GM21515 (cell line): ENCODE data around the gene RFXANK.

Source experiments
- ATAC-seq: cut with Tn5 transposase; IDR thresholded peaks from one replicate; pipeline ENCODE4 v1.9.1; 2021; ENCODE audit not compliant: unreplicated experiment

Gene RFXANK

DNA sequence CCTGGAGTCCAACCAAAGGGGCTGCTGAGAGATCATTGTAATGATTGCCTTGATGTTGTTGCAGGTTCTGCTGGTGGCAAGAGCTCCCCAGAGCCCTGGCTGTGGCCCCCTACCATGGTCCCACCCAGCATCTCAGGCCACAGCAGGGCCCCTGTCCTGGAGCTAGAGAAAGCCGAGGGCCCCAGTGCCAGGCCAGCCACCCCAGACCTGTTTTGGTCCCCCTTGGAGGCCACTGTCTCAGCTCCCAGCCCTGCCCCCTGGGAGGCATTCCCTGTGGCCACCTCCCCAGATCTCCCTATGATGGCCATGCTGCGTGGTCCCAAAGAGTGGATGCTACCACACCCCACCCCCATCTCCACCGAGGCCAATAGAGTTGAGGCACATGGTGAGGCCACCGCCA is 35.2 kb downstream of the RFXANK start:
- no peak for ATAC-seq

DNA sequence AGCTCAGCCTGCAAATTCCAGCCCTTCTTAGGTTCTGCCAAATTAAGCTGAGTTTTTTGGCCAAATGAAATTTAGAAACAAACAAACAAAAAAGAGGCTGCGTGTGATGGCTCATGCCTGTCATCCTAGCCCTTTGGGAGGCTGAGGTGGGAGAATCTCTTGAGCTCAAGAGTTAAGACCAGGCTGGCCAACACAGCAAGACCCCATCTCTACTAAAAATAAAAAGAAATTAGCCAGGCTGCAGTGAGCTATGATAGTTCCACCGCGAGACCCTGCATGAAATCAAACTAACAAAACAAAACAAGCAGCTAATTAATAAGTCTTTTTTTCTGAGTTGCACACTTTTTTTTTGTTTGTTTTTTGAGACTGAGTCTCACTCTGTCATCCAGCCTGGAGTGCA is 37.6 kb downstream of the RFXANK start:
- ATAC-seq = no peak

- ATAC-seq = no peak
These were observed 38.9 kb downstream of the RFXANK start for GRCh38 chr19:19230999-19231398.

- no peak for ATAC-seq
These were observed 40.2 kb downstream of the RFXANK start for GRCh38 chr19:19232261-19232721.

DNA sequence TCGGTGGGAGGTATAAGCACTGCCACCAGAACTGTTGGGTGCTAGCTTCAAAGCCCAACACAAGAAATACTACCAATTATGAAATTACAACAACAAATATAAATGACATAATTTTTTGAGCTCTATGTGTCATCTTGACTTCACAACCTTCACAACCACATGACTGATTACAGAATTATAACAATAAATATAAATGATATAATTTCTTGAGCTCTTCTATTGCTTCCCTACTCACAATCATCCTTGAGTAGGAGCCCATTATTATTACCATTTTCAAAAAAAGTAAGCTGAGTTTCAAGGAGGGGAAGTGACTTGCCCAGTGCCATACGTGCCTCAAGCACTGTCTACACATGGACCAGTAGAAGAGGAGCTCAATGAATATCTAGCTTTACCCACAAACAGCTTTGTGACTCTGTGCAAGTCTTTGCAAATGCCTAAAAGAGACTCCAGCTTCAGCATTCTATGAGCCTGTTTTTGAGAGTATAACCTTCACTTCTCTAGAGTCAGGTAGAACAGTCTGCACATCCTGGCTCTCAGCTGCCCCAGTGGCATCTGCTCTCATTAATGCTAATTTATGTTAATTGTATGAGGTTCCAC is 42.3 kb downstream of the RFXANK start:
- ATAC-seq = no peak

DNA sequence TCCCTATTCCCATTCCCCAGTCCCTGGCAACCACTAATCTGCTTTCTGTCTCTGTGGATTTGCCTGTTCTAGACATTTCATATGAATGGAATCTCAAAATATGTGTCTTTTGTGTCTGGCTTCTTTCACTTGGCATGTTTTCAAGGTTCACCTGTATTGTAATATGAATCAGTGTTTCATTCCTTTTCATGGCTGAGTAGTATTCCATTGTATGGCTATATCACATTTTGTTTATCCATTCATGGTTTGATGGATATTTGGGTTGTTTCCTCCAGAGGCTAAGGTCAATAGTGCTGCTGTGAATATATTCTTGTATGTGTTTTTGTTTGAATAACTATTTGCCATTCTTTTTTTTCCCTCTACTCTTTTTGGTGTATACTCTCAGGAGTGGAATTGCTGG is 44.1 kb downstream of the RFXANK start:
- no peak for ATAC-seq

DNA sequence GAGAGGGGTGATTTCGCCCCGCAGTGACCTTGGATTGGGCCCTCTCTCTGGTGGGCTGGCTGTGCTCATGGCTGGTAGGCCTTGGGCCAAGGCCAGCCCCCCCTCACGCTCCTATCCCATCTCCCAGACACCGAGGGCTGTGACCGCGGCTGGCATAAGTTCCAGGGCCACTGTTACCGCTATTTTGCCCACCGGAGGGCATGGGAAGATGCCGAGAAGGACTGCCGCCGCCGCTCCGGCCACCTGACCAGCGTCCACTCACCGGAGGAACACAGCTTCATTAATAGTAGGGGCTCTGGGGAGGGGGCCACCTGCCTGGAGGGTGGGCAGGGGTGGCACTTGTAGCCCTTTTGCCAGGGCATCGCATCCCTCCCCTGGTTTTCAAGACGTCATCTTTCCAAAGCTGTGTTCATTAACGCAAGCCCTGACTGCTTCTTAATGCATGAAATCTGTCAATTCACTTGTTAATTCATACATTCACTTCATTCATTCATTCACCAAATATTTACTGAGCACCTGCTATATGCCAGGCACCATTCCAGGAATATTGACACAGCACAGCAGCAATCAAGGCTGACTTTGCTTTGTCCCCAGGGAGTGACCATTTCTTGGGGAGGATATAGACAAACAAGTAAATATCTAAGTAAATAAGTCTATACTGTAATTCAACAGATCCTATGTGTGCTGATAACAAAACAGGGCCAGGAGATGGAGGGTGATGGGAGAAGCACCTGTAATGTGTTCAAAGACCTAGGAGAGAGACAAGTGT is 46.3 kb downstream of the RFXANK start:
- no peak for ATAC-seq

DNA sequence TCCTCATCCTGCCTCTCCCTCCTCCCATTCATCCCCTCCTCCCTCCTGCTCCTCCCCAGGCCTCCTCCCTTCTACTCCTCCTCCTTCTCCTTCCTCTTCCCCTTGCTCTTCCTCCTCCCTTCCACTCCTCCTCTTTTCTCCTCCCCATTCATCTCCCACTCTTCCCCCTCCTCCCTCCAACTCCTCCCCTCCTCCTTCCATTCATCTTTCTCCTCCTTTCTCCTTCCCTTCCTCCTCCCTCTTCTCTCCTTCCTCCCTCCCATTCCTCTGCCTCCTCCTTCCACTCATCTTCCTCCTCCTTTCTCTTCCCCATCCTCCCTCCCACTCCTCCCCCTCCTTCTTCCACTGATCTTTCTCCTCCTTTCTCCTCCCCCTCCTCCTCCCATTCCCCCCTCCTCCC is 47.6 kb downstream of the RFXANK start:
- ATAC-seq = no peak

DNA sequence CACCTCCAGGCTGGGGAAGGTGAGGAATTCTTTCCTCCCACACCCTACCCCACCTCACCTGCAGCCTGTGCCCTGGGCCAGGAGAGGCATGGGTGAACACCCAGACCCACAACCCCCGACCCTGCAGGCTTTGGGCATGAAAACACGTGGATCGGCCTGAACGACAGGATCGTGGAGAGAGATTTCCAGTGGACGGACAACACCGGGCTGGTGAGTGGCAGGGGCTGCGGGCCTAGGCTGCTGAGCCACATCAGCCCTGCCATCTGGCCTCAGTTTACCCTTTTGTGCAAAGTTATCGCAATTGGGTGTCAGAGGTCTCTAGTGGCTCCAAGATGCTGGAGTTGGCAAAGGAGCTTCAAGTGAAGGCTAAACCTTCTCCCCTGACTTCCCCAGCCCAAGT is 48.4 kb downstream of the RFXANK start:
- no peak for ATAC-seq

DNA sequence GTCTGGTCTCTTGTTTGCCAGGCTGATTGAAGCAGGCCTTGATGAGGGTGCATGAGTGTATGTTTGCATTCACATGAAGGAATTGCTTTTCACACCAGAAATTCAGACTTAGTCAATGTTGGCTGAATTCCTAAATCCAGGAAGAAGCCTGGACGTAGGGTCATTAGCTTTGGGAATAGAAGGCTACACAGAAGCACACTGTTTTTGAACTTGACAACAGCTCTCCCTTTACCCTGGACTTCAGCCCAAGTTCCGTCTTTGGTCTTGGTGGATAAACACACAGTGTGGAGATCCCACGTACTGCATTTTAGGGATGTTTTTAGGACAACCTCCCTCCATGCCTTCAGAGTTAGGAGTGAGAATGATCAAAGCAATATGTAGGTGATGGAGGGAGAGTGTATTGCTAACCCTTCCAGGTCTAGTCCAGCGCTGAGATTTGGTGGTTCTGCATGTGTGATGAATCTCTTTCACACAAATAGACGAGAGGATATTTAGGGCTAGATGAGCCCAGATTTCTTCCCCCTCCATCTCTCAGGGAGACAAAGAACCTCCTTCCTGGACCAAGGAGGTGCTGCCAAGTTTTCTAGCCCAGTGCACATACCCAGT is 58.2 kb downstream of the RFXANK start:
- ATAC-seq = no peak
